HepG2 (cell line): ENCODE data around the gene CLDN7. TPM values are rescaled to one million over a fixed set of nuclear protein-coding genes. Genes with fewer than 3 reads are reported as not detected.
A peak's percentile ranks its signal among the peaks of the same experiment; 100 is the strongest.

Source experiments
- ERF ChIP-seq: IDR thresholded peaks from 2 replicates; pipeline ENCODE4 v1.6.1; 2018; ENCODE audit warnings: missing biosample characterization, missing genetic modification reagents
- HMG20A ChIP-seq: IDR thresholded peaks from 2 replicates; pipeline ENCODE4 v1.6.1; 2016; ENCODE audit warnings: borderline replicate concordance
- HNRNPK ChIP-seq: fragments of 200-400 bp; formaldehyde crosslinking; IDR thresholded peaks from 2 replicates; pipeline ENCODE4 v1.6.1; 2018; ENCODE audit warnings: low read length, low read depth, moderate library complexity, mild to moderate bottlenecking; ENCODE audit not compliant: poor library complexity, severe bottlenecking
- HNRNPL ChIP-seq: fragments of 200-400 bp; formaldehyde crosslinking; IDR thresholded peaks from 2 replicates; pipeline ENCODE4 v1.6.1; 2017; ENCODE audit warnings: mild to moderate bottlenecking, low read depth, low read length
- ISL2 ChIP-seq: sonication (generic); formaldehyde crosslinking; IDR thresholded peaks from 2 replicates; pipeline ENCODE4 v1.5.0; 2020; ENCODE audit warnings: missing genetic modification reagents
- KDM2A ChIP-seq: sonication (generic); formaldehyde crosslinking; IDR thresholded peaks from 2 replicates; pipeline ENCODE4 v1.4.0; 2020; ENCODE audit warnings: low read depth, missing genetic modification reagents, borderline replicate concordance
- KDM5A ChIP-seq: fragments of 200-600 bp; sonication (generic); IDR thresholded peaks from 2 replicates; pipeline ENCODE4 v1.7.0; 2018; ENCODE audit warnings: antibody characterized with exemption, mild to moderate bottlenecking, low read length, borderline replicate concordance
- KLF6 ChIP-seq: IDR thresholded peaks from 2 replicates; pipeline ENCODE4 v1.8.0; 2016; ENCODE audit warnings: missing biosample characterization, missing genetic modification reagents
- ONECUT2 ChIP-seq: sonication (generic); formaldehyde crosslinking; IDR thresholded peaks from 2 replicates; pipeline ENCODE4 v1.4.0; 2020; ENCODE audit warnings: missing genetic modification reagents
- PCBP1 ChIP-seq: fragments of 200-400 bp; formaldehyde crosslinking; IDR thresholded peaks from 2 replicates; pipeline ENCODE4 v1.6.1; 2017; ENCODE audit warnings: mild to moderate bottlenecking, low read depth, low read length, borderline replicate concordance
- RELA ChIP-seq: sonication (generic); formaldehyde crosslinking; IDR thresholded peaks from 2 replicates; pipeline ENCODE4 v1.4.0; 2020; ENCODE audit warnings: missing genetic modification reagents
- SP140L ChIP-seq: sonication (generic); formaldehyde crosslinking; IDR thresholded peaks from 2 replicates; pipeline ENCODE4 v1.4.0; 2020; ENCODE audit warnings: missing genetic modification reagents, borderline replicate concordance
- SPEN ChIP-seq: sonication (generic); formaldehyde crosslinking; IDR thresholded peaks from 2 replicates; pipeline ENCODE4 v1.5.1; 2020; ENCODE audit warnings: low read depth, mild to moderate bottlenecking, missing genetic modification reagents
- TCF7 ChIP-seq: sonication (generic); IDR thresholded peaks from 2 replicates; pipeline ENCODE4 v1.6.1; 2016; ENCODE audit warnings: antibody characterized with exemption, low read depth
- TEF ChIP-seq: sonication (generic); formaldehyde crosslinking; IDR thresholded peaks from 2 replicates; pipeline ENCODE4 v1.5.0; 2020; ENCODE audit warnings: missing genetic modification reagents
- ZC3H4 ChIP-seq: sonication (generic); formaldehyde crosslinking; IDR thresholded peaks from 2 replicates; pipeline ENCODE4 v1.4.0; 2020; ENCODE audit warnings: missing genetic modification reagents, borderline replicate concordance
- ZNF12 ChIP-seq: sonication (generic); formaldehyde crosslinking; IDR thresholded peaks from 2 replicates; pipeline ENCODE4 v1.5.0; 2020; ENCODE audit warnings: missing genetic modification reagents
- ZNF20 ChIP-seq: sonication (generic); formaldehyde crosslinking; IDR thresholded peaks from 2 replicates; pipeline ENCODE4 v1.4.0; 2020; ENCODE audit warnings: mild to moderate bottlenecking, moderate library complexity, missing genetic modification reagents
- ZNF230 ChIP-seq: sonication (generic); formaldehyde crosslinking; IDR thresholded peaks from 2 replicates; pipeline ENCODE4 v1.4.0; 2020; ENCODE audit warnings: mild to moderate bottlenecking, missing genetic modification reagents
- ZNF24 ChIP-seq: fragments of 450-650 bp; IDR thresholded peaks from 2 replicates; pipeline ENCODE4 v1.6.1; 2017; ENCODE audit warnings: antibody characterized with exemption, mild to moderate bottlenecking
- ZNF367 ChIP-seq: sonication (generic); formaldehyde crosslinking; IDR thresholded peaks from 2 replicates; pipeline ENCODE4 v1.4.0; 2020; ENCODE audit warnings: missing genetic modification reagents, borderline replicate concordance
- ZNF383 ChIP-seq: sonication (generic); formaldehyde crosslinking; IDR thresholded peaks from 2 replicates; pipeline ENCODE4 v1.4.0; 2020; ENCODE audit warnings: missing genetic modification reagents, mild to moderate bottlenecking, borderline replicate concordance
- ZNF550 ChIP-seq: sonication (generic); formaldehyde crosslinking; IDR thresholded peaks from 2 replicates; pipeline ENCODE4 v1.4.0; 2020; ENCODE audit warnings: mild to moderate bottlenecking, missing genetic modification reagents, borderline replicate concordance
- ZNF720 ChIP-seq: sonication (generic); formaldehyde crosslinking; IDR thresholded peaks from 2 replicates; pipeline ENCODE4 v1.4.0; 2020; ENCODE audit warnings: missing genetic modification reagents
- polyA plus RNA-seq, 8 experiments: library from polyadenylated mRNA; depleted of rRNA in 3 of 8; stranded (reverse) in 7 of 8; unstranded in 1 of 8; fragments of >200 nt; fragmentation: Illumina TruSeq in 4 of 8; extraction: Trizol in 4 of 8; gene quantifications; 2 replicates each; pipeline versions ENCODE4 v1.2.1 to v1.2.3, GENCODE V29; 2011 to 2016; ENCODE audit warnings: low read depth in 4 of 8, missing spikeins in 1 of 8, mixed read lengths in 1 of 8; ENCODE audit not compliant: insufficient read depth in 1 of 8
- total RNA-seq, 5 experiments: library from RNA; depleted of rRNA; stranded (reverse); fragments of >200 nt; fragmentation: Illumina TruSeq; extraction: Trizol; gene quantifications; 2 replicates each; pipeline ENCODE4 v1.2.3, GENCODE V29; 2016; ENCODE audit warnings: low read depth in 1 of 5
- TF ChIP-seq, protein P1 (sequence below): sonication (generic); formaldehyde crosslinking; IDR thresholded peaks from 2 replicates; pipeline ENCODE4 v1.4.0; 2020; ENCODE audit warnings: missing genetic modification reagents, mild to moderate bottlenecking, borderline replicate concordance
- TF ChIP-seq, protein P2 (sequence below): sonication (generic); formaldehyde crosslinking; IDR thresholded peaks from 2 replicates; pipeline ENCODE4 v1.5.1; 2020; ENCODE audit warnings: mild to moderate bottlenecking, moderate library complexity, missing genetic modification reagents

CLDN7 gene
- total and polyA plus RNA-seq, 2 of the 13 experiments (the other 11 are each of a cell fraction or from before 2014, with no cell fraction given), result not detected

- TF ChIP-seq, protein P1, sequence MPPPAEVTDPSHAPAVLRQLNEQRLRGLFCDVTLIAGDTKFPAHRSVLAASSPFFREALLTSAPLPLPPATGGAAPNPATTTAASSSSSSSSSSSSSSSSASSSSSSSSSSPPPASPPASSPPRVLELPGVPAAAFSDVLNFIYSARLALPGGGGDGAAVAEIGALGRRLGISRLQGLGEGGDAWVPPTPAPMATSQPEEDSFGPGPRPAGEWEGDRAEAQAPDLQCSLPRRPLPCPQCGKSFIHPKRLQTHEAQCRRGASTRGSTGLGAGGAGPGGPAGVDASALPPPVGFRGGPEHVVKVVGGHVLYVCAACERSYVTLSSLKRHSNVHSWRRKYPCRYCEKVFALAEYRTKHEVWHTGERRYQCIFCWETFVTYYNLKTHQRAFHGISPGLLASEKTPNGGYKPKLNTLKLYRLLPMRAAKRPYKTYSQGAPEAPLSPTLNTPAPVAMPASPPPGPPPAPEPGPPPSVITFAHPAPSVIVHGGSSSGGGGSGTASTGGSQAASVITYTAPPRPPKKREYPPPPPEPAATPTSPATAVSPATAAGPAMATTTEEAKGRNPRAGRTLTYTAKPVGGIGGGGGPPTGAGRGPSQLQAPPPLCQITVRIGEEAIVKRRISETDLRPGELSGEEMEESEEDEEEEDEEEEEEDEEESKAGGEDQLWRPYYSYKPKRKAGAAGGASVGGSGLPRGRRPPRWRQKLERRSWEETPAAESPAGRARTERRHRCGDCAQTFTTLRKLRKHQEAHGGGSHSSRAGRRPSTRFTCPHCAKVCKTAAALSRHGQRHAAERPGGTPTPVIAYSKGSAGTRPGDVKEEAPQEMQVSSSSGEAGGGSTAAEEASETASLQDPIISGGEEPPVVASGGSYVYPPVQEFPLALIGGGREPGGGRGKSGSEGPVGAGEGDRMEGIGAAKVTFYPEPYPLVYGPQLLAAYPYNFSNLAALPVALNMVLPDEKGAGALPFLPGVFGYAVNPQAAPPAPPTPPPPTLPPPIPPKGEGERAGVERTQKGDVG (CRISPR knock-in tag), result no peak
- TF ChIP-seq ZNF230 (CRISPR knock-in tag), result no peak
- TF ChIP-seq SPEN (CRISPR knock-in tag), result no peak
- no peak for TF ChIP-seq ZNF367 (CRISPR knock-in tag)
- no peak for TF ChIP-seq ERF (CRISPR knock-in tag)
- TF ChIP-seq KDM5A, result no peak
- TF ChIP-seq KLF6, result peak; percentile 84
- TF ChIP-seq ZC3H4 (CRISPR knock-in tag), result 0 out of 2 replicates have a peak, but pooled peaks have one; percentile 34
- no peak for TF ChIP-seq TEF (CRISPR knock-in tag)
- no peak for TF ChIP-seq ZNF20
- TF ChIP-seq ISL2 (CRISPR knock-in tag), result peak; percentile 50
- TF ChIP-seq ZNF24, result no peak
- no peak for TF ChIP-seq ZNF550 (CRISPR knock-in tag)
- TF ChIP-seq HNRNPL, result no peak
- TF ChIP-seq HNRNPK, result no peak
- TF ChIP-seq HMG20A, result peak; percentile 42; the same call in 1 of the 2 replicates
- no peak for TF ChIP-seq SP140L
- TF ChIP-seq, protein P2, sequence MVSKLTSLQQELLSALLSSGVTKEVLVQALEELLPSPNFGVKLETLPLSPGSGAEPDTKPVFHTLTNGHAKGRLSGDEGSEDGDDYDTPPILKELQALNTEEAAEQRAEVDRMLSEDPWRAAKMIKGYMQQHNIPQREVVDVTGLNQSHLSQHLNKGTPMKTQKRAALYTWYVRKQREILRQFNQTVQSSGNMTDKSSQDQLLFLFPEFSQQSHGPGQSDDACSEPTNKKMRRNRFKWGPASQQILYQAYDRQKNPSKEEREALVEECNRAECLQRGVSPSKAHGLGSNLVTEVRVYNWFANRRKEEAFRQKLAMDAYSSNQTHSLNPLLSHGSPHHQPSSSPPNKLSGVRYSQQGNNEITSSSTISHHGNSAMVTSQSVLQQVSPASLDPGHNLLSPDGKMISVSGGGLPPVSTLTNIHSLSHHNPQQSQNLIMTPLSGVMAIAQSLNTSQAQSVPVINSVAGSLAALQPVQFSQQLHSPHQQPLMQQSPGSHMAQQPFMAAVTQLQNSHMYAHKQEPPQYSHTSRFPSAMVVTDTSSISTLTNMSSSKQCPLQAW (CRISPR knock-in tag), result peak; percentile 97
- no peak for TF ChIP-seq ZNF383 (CRISPR knock-in tag)
- peak; percentile 54 for TF ChIP-seq ONECUT2 (CRISPR knock-in tag)
- TF ChIP-seq RELA (CRISPR knock-in tag), result no peak
- TF ChIP-seq PCBP1, result no peak
- TF ChIP-seq TCF7, result no peak
- peak; percentile 73; the same call in 1 of the 2 replicates for TF ChIP-seq ZNF12 (CRISPR knock-in tag)
- peak; percentile 52; the same call in 1 of the 2 replicates for TF ChIP-seq KDM2A (CRISPR knock-in tag)
- no peak for TF ChIP-seq ZNF720 (CRISPR knock-in tag)
Observed at GRCh38 chr17:7258731-7259554, 3.3 kb downstream of the CLDN7 start (continued).
